ENCODE measurements around the gene SMC1B.

Gene SMC1B

DNA sequence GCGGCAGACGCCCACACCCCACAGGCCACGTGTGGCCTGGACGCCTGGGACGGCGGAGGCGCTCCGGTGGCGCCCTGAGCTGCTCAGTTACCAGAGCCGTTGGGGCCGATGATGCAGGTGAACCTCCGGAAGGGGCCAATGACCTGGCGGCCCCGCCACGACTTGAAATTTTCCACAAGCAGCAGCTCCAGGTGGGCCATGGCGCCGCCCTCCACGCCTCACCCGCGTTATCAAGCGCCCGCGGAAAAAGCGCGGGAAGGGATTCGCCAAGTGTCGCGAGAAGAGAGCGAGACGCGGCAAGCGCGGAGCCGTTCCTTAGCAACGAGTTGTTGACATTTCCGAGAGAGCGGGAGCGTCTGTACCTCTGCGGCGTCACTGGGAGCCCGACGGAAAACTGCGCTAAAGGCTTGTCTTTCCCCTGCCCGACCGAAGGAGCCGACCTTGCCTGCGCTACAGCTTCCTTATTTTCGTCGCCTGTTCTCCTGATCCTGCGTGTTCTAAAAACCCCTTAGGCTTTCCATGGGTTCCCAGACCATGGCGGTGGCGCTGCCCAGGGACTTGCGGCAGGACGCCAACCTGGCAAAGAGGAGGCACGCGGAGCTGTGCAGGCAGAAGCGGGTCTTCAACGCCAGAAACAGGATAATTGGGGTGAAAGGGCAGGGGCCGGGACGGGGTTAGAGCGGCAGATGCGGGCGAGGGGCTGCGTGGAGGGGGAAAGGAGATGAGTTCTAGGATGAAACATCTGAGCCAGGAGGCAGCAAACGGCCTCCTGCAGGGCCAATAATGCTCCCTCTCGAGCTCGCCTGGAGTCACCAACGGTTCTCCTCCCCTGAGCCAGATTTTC, at the start of gene SMC1B, which contains the start of gene RIBC2:
Gene SMC1B (minus strand): TSS at position 232 of the 844 bp plus-strand sequence. CDS start 32 bp downstream, at position 200.
Gene RIBC2 (plus strand): TSS at position 326 of the 844 bp plus-strand sequence. CDS start 194 bp downstream, at position 520.
- DNase-seq (ENCODE audit: low spot score), result peak; percentile 96
- TF ChIP-seq, protein P1, sequence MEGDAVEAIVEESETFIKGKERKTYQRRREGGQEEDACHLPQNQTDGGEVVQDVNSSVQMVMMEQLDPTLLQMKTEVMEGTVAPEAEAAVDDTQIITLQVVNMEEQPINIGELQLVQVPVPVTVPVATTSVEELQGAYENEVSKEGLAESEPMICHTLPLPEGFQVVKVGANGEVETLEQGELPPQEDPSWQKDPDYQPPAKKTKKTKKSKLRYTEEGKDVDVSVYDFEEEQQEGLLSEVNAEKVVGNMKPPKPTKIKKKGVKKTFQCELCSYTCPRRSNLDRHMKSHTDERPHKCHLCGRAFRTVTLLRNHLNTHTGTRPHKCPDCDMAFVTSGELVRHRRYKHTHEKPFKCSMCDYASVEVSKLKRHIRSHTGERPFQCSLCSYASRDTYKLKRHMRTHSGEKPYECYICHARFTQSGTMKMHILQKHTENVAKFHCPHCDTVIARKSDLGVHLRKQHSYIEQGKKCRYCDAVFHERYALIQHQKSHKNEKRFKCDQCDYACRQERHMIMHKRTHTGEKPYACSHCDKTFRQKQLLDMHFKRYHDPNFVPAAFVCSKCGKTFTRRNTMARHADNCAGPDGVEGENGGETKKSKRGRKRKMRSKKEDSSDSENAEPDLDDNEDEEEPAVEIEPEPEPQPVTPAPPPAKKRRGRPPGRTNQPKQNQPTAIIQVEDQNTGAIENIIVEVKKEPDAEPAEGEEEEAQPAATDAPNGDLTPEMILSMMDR (IDR thresholded peaks at IDR 0.05; ENCODE audit: extremely low read depth, missing control alignments), result no peak

DNA sequence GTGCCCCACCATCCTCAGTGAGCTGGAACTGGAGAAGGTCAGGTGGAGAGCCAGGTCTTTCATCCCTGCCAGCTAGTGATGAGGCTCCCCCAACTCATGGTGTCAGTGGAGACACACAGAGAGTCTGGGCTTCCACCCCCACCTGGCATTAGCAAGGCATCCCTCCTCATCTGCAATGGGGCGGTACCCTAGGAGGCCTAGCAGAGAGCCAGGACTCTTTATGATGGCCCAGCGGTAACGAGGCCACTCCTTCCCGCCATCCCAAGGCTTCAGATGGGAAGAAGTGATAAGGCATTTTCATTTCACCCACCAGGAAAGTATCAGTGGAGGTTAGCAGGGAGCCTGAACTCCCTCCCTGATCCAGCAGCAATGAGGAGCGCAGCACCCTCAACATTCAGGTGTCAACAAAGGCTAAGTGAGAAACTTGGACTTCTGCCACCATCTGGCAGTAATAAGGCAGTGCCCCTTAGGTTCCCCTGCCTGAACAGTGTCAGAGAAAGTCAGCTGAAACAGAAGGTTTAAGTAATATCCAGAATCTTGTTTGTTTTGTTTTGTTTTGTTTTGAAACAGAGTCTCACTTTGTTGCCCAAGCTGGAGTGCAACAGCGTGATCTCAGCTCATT, 48.7 kb upstream of the SMC1B start:
- no peak for DNase-seq (ENCODE audit: low spot score)
- TF ChIP-seq, protein P1 (IDR thresholded peaks at IDR 0.05; ENCODE audit: extremely low read depth, missing control alignments), result no peak

DNA sequence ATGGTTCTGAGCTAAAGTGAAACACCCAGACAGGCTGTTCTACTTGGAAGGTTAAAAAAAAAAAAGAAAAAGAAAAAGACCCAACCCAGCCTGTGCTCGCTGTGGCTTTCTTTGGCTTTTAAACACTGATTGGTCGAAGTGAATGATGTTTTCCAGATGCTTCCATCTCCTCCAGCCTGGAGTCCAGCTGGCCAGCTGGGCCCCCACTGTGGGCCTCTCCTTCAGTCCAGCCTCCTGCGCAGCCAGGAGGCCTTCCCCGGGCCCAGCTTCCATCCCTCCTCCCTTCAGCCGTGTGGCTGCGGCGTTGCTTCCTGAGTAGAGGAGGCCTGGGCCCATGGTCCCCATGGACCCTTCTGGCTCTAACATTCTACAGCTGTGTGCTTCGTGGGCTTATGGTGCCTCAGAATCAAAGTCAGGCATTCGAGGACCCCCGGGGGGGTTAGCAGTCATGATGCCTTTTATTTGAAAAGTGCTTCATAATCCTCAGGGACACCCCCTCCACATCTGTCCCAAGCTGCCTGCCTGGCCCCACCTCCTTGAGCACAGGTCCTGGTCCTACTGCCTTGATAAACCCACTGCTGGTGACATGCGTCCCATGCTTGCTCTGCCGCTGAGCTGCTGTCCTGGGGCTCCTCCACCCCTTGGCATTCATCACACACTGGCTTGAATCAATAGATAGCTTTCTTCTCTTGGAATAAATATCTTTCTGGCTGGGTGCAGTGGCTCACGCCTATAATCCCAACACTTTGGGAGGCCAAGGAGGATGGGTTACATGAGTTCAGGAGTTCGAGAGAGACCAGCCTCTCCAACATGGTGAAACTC, 47.1 kb upstream of the SMC1B start:
- DNase-seq (ENCODE audit: low spot score), result no peak
- TF ChIP-seq, protein P1 (IDR thresholded peaks at IDR 0.05; ENCODE audit: extremely low read depth, missing control alignments), result no peak

DNA sequence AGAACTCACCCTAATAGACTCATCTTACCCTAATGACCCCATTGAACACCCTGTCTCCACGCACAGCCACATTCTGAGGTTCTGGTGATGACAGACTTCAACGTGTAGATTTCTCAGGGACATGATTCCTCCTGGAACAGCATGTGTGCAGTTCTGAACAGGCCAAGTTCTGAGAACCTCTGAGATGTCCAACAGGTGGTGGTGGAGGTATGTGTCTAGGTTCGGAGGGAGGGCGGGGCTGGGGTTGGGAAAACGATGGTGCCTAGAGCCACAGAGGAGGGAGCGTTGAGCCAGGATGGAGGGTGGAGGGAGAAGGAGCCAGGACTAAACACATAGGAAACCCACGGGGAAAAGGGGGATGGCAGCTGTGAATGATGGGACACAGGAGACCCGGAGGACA, 45.8 kb upstream of the SMC1B start:
- TF ChIP-seq, protein P1 (IDR thresholded peaks at IDR 0.05; ENCODE audit: extremely low read depth, missing control alignments), result no peak
- DNase-seq (ENCODE audit: low spot score), result no peak

DNA sequence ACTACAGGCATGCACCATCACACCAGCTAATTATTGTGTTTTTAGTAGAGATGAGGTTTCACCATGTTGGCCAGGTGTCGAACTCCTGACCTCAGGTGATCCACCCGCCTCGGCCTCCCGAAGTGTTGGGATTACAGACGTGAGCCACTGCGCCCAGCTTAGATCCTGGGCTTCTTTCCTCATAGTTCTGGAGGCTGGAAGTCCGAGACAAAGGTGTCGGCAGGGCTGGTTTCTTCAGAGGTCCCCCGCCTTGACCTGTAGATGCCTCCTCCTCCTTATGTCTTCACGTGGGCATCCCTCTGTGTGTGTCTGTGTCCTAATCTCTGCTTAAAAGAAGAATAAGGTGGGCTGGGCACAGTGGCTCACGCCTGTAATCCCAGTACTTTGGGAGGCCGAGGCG, 45.1 kb upstream of the SMC1B start:
- no peak for DNase-seq (ENCODE audit: low spot score)
- TF ChIP-seq, protein P1 (IDR thresholded peaks at IDR 0.05; ENCODE audit: extremely low read depth, missing control alignments), result no peak

- TF ChIP-seq, protein P1 (IDR thresholded peaks at IDR 0.05; ENCODE audit: extremely low read depth, missing control alignments), result no peak
- no peak for DNase-seq (ENCODE audit: low spot score)
Observed at GRCh38 chr22:45456811-45457210, 43.4 kb upstream of the SMC1B start.

Data from GM20000 (cell line).